NT2/D1 (cell line): ENCODE data around the gene METTL27.

Experiments
- DNase-seq: peaks from one replicate; pipeline ENCODE4 v3.0.0-alpha.2; 2011; ENCODE audit warnings: low read depth, low spot score
- H3K27me3 ChIP-seq: 2 replicates; pipeline ENCODE4 v1.6.0; 2011; ENCODE audit warnings: mild to moderate bottlenecking; ENCODE audit not compliant: insufficient read length, insufficient read depth
- H3K36me3 ChIP-seq: 2 replicates; pipeline ENCODE4 v1.6.1; 2011; ENCODE audit warnings: mild to moderate bottlenecking, low read length, mixed read lengths; ENCODE audit not compliant: insufficient read depth, insufficient read length
- H3K4me1 ChIP-seq: 2 replicates; pipeline ENCODE4 v1.5.1; 2011; ENCODE audit not compliant: insufficient read depth, insufficient read length
- H3K4me3 ChIP-seq: 2 replicates; pipeline ENCODE4 v1.5.1; 2011; ENCODE audit warnings: low read depth; ENCODE audit not compliant: insufficient read length
- H3K9ac ChIP-seq: 2 replicates; pipeline ENCODE4 v1.6.0; 2011; ENCODE audit warnings: low read depth; ENCODE audit not compliant: insufficient read length
- H3K9me3 ChIP-seq: 2 replicates; pipeline ENCODE4 v1.5.1; 2011; ENCODE audit warnings: mild to moderate bottlenecking, low read length; ENCODE audit not compliant: insufficient read depth
- SUZ12 ChIP-seq: IDR thresholded peaks from 2 replicates; pipeline ENCODE4 v1.6.1; 2011; ENCODE audit not compliant: insufficient read length, insufficient read depth; ENCODE audit errors: extremely low read depth
- YY1 ChIP-seq: IDR thresholded peaks from 2 replicates; pipeline ENCODE4 v1.6.1; 2011; ENCODE audit not compliant: insufficient read length, insufficient read depth
- ZNF274 ChIP-seq: IDR thresholded peaks from 2 replicates; pipeline ENCODE4 v1.6.1; 2011; ENCODE audit warnings: mild to moderate bottlenecking, low read depth, low read length

METTL27 gene

GRCh38 chr7:73820013-73820412 is 22.3 kb downstream of the METTL27 start:
- peaks cover 3% of the 10 kb centered on the region for H3K27me3 ChIP-seq
- no peak overlapping the region for H3K9ac ChIP-seq
- H3K4me1 ChIP-seq, result peaks cover 4% of the 10 kb centered on the region
- TF ChIP-seq YY1 (no peak), SUZ12 (no peak), ZNF274 (no peak)
- H3K4me3 ChIP-seq, result no peak overlapping the region
- H3K36me3 ChIP-seq, result no peaks in the 10 kb centered on the region
- no peaks in the 10 kb centered on the region for H3K9me3 ChIP-seq
- no peak for DNase-seq

- TF ChIP-seq ZNF274 (no peak), YY1 (no peak), SUZ12 (no peak)
- no peak overlapping the region for H3K4me3 ChIP-seq
- DNase-seq, result no peak
- no peaks in the 10 kb centered on the region for H3K36me3 ChIP-seq
- no peaks in the 10 kb centered on the region for H3K4me1 ChIP-seq
- no peaks in the 10 kb centered on the region for H3K27me3 ChIP-seq
- no peaks in the 10 kb centered on the region for H3K9me3 ChIP-seq
- no peak overlapping the region for H3K9ac ChIP-seq
Observed at GRCh38 chr7:73817121-73817520, 25.2 kb downstream of the METTL27 start.

GRCh38 chr7:73815436-73815835 is 26.9 kb downstream of the METTL27 start:
- no peak overlapping the region for H3K9ac ChIP-seq
- TF ChIP-seq SUZ12, result no peak
- no peak for TF ChIP-seq ZNF274
- no peak for TF ChIP-seq YY1
- no peak overlapping the region for H3K4me3 ChIP-seq
- H3K36me3 ChIP-seq, result no peaks in the 10 kb centered on the region
- no peak for DNase-seq
- no peaks in the 10 kb centered on the region for H3K27me3 ChIP-seq
- no peaks in the 10 kb centered on the region for H3K9me3 ChIP-seq
- no peaks in the 10 kb centered on the region for H3K4me1 ChIP-seq

GRCh38 chr7:73812996-73813395 is 29.3 kb downstream of the METTL27 start:
- Histone ChIP-seq H3K4me3 (no peak overlapping the region), H3K9me3 (no peaks in the 10 kb centered on the region), H3K36me3 (no peaks in the 10 kb centered on the region), H3K9ac (no peak overlapping the region), H3K27me3 (no peaks in the 10 kb centered on the region), H3K4me1 (no peaks in the 10 kb centered on the region)
- TF ChIP-seq SUZ12 (no peak), ZNF274 (no peak), YY1 (no peak)
- DNase-seq, result no peak

GRCh38 chr7:73811760-73812168 is 30.6 kb downstream of the METTL27 start:
- Histone ChIP-seq H3K4me1 (no peaks in the 10 kb centered on the region), H3K27me3 (no peaks in the 10 kb centered on the region), H3K9me3 (no peaks in the 10 kb centered on the region), H3K9ac (no peak overlapping the region), H3K36me3 (no peaks in the 10 kb centered on the region), H3K4me3 (no peak overlapping the region)
- TF ChIP-seq SUZ12 (no peak), YY1 (no peak), ZNF274 (no peak)
- DNase-seq, result peak; percentile 55

GRCh38 chr7:73810998-73811360 is 31.3 kb downstream of the METTL27 start:
- no peaks in the 10 kb centered on the region for H3K9me3 ChIP-seq
- TF ChIP-seq SUZ12 (no peak), YY1 (no peak), ZNF274 (no peak)
- no peaks in the 10 kb centered on the region for H3K36me3 ChIP-seq
- no peaks in the 10 kb centered on the region for H3K27me3 ChIP-seq
- H3K9ac ChIP-seq, result no peak overlapping the region
- H3K4me1 ChIP-seq, result no peaks in the 10 kb centered on the region
- no peak overlapping the region for H3K4me3 ChIP-seq
- no peak for DNase-seq

- Histone ChIP-seq H3K36me3 (no peaks in the 10 kb centered on the region), H3K9me3 (no peaks in the 10 kb centered on the region), H3K9ac (no peak overlapping the region), H3K4me3 (no peak overlapping the region), H3K4me1 (no peaks in the 10 kb centered on the region), H3K27me3 (no peaks in the 10 kb centered on the region)
- DNase-seq, result no peak
- no peak for TF ChIP-seq ZNF274
- no peak for TF ChIP-seq YY1
- TF ChIP-seq SUZ12, result no peak
Observed at GRCh38 chr7:73809467-73809951, 32.8 kb downstream of the METTL27 start.
